Skeletal muscle tissue (tissue), 4 donors: ENCODE data around the gene ELMO1. TPM values are rescaled to one million over a fixed set of nuclear protein-coding genes. Genes with fewer than 3 reads are reported as not detected.
A peak's percentile ranks its signal among the peaks of the same experiment; 100 is the strongest.

Experiments used
- H3K27ac ChIP-seq: one replicate; pipeline ENCODE4 v1.7.0; 2013; ENCODE audit warnings: mild to moderate bottlenecking, low read depth, low read length, inconsistent platforms
- H3K27me3 ChIP-seq, 3 donors: one replicate each; pipeline ENCODE4 v1.7.0; 2013; ENCODE audit warnings: low read length in 3 of 3; ENCODE audit not compliant: control insufficient read depth in 3 of 3, insufficient read depth in 3 of 3
- H3K36me3 ChIP-seq, 3 donors: one replicate each; pipeline ENCODE4 v1.7.0; 2013; ENCODE audit warnings: low read length in 3 of 3; ENCODE audit not compliant: control insufficient read depth in 3 of 3, insufficient read depth in 3 of 3
- H3K4me1 ChIP-seq, 3 donors: one replicate each; pipeline ENCODE4 v1.7.0; 2013; ENCODE audit warnings: low read length in 3 of 3, mild to moderate bottlenecking in 3 of 3; ENCODE audit not compliant: control insufficient read depth in 3 of 3, insufficient read depth in 3 of 3
- H3K4me3 ChIP-seq, 3 donors: one replicate each; pipeline ENCODE4 v1.7.0; 2013; ENCODE audit warnings: low read length in 3 of 3
- H3K9ac ChIP-seq, 3 donors: one replicate each; pipeline ENCODE4 v1.7.0; 2013; ENCODE audit warnings: low read length in 3 of 3, mild to moderate bottlenecking in 3 of 3, moderate library complexity in 2 of 3, low read depth in 1 of 3
- H3K9me3 ChIP-seq, 3 donors: one replicate each; pipeline ENCODE4 v1.7.0; 2013; ENCODE audit warnings: low read length in 3 of 3; ENCODE audit not compliant: control insufficient read depth in 3 of 3
- total RNA-seq: library from RNA; depleted of rRNA; stranded (reverse); fragments of >200 nt; gene quantifications from one replicate; pipeline ENCODE4 v1.2.3, GENCODE V29; 2014
- donor health status: Osteomylitis.

ELMO1 gene
- total RNA-seq, 1 donor from 2014 or later = 52.7 TPM

GRCh38 chr7:37395618-37396259 lies 52.9 kb downstream of the ELMO1 start:
- Histone ChIP-seq H3K27me3 (no peaks in the 10 kb centered on the region), H3K36me3 (no peaks in the 10 kb centered on the region), H3K9ac (no peak overlapping the region), H3K27ac (no peak overlapping the region), H3K4me1 (peaks cover 0 to 5% (median 2%) of the 10 kb centered on the region in 3 donors), H3K4me3 (no peak overlapping the region), H3K9me3 (no peaks in the 10 kb centered on the region)

GRCh38 chr7:37394158-37394557 lies 54.5 kb downstream of the ELMO1 start:
- H3K27ac ChIP-seq = no peak overlapping the region
- no peak overlapping the region for H3K4me3 ChIP-seq
- no peak overlapping the region for H3K9ac ChIP-seq
- H3K27me3 ChIP-seq = no peaks in the 10 kb centered on the region
- no peaks in the 10 kb centered on the region for H3K9me3 ChIP-seq
- H3K36me3 ChIP-seq = no peaks in the 10 kb centered on the region
- peaks cover 2 to 12% (median 4%) of the 10 kb centered on the region in 3 donors for H3K4me1 ChIP-seq

GRCh38 chr7:37393476-37393875 lies 55.2 kb downstream of the ELMO1 start:
- H3K27me3 ChIP-seq = no peaks in the 10 kb centered on the region
- H3K27ac ChIP-seq = no peak overlapping the region
- no peaks in the 10 kb centered on the region for H3K36me3 ChIP-seq
- H3K4me3 ChIP-seq = no peak overlapping the region
- no peak overlapping the region for H3K9ac ChIP-seq
- peaks cover 2 to 12% (median 4%) of the 10 kb centered on the region in 3 donors for H3K4me1 ChIP-seq
- H3K9me3 ChIP-seq = no peaks in the 10 kb centered on the region

- Histone ChIP-seq H3K27me3 (no peaks in the 10 kb centered on the region), H3K9ac (no peak overlapping the region), H3K4me1 (peaks cover 2 to 12% (median 4%) of the 10 kb centered on the region in 3 donors), H3K9me3 (no peaks in the 10 kb centered on the region), H3K36me3 (no peaks in the 10 kb centered on the region), H3K4me3 (no peak overlapping the region), H3K27ac (no peak overlapping the region)
Measured at GRCh38 chr7:37392673-37393017, 56.0 kb downstream of the ELMO1 start.

- H3K27ac ChIP-seq = peak overlapping the region; percentile 65
Measured at GRCh38 chr7:37391791-37392672, 56.6 kb downstream of the ELMO1 start.

GRCh38 chr7:37390114-37390513 lies 58.5 kb downstream of the ELMO1 start:
- Histone ChIP-seq H3K9ac (no peak overlapping the region), H3K27me3 (no peaks in the 10 kb centered on the region), H3K36me3 (no peaks in the 10 kb centered on the region), H3K9me3 (no peaks in the 10 kb centered on the region), H3K27ac (no peak overlapping the region), H3K4me3 (no peak overlapping the region), H3K4me1 (peaks cover 2 to 18% (median 10%) of the 10 kb centered on the region in 3 donors)

More at GRCh38 chr7:37391791-37392672, 56.6 kb downstream of the ELMO1 start:
- Histone ChIP-seq H3K27me3 (no peaks in the 10 kb centered on the region), H3K4me1 (peaks cover 2 to 12% (median 4%) of the 10 kb centered on the region in 3 donors), H3K9me3 (no peaks in the 10 kb centered on the region), H3K36me3 (no peaks in the 10 kb centered on the region), H3K9ac (no peak overlapping the region), H3K4me3 (no peak overlapping the region)

GRCh38 chr7:37388811-37389210 lies 59.9 kb downstream of the ELMO1 start:
- Histone ChIP-seq H3K9ac (no peak overlapping the region), H3K27ac (no peak overlapping the region), H3K36me3 (no peaks in the 10 kb centered on the region), H3K9me3 (no peaks in the 10 kb centered on the region), H3K4me3 (no peak overlapping the region), H3K4me1 (peaks cover 2 to 18% (median 10%) of the 10 kb centered on the region in 3 donors), H3K27me3 (no peaks in the 10 kb centered on the region)

- H3K9me3 ChIP-seq = no peaks in the 10 kb centered on the region
- no peak overlapping the region for H3K9ac ChIP-seq
- H3K27ac ChIP-seq = peak overlapping the region; percentile 17
- no peaks in the 10 kb centered on the region for H3K36me3 ChIP-seq
- H3K4me1 ChIP-seq = peaks cover 2 to 14% (median 10%) of the 10 kb centered on the region in 3 donors
- H3K4me3 ChIP-seq = no peak overlapping the region
- H3K27me3 ChIP-seq = no peaks in the 10 kb centered on the region
Measured at GRCh38 chr7:37385787-37386186, 62.9 kb downstream of the ELMO1 start.

GRCh38 chr7:37382546-37383088 lies 66.0 kb downstream of the ELMO1 start:
- no peaks in the 10 kb centered on the region for H3K36me3 ChIP-seq
- no peak overlapping the region for H3K4me3 ChIP-seq
- no peaks in the 10 kb centered on the region for H3K9me3 ChIP-seq
- peaks cover 2 to 6% (median 6%) of the 10 kb centered on the region in 3 donors for H3K4me1 ChIP-seq
- no peak overlapping the region for H3K9ac ChIP-seq
- H3K27ac ChIP-seq = no peak overlapping the region
- no peaks in the 10 kb centered on the region for H3K27me3 ChIP-seq

GRCh38 chr7:37380831-37381230 lies 67.8 kb downstream of the ELMO1 start:
- Histone ChIP-seq H3K9me3 (peaks cover 0 to 4% (median 3%) of the 10 kb centered on the region in 3 donors), H3K4me3 (no peak overlapping the region), H3K4me1 (peaks cover 0 to 2% (median 0%) of the 10 kb centered on the region in 3 donors), H3K27ac (no peak overlapping the region), H3K36me3 (no peaks in the 10 kb centered on the region), H3K9ac (no peak overlapping the region), H3K27me3 (no peaks in the 10 kb centered on the region)
